ENCODE measurements around the gene SFT2D3.
A peak's percentile ranks its signal among the peaks of the same experiment; 100 is the strongest.
"Not testable (repeated sequence)": the region's sequence is repeated elsewhere in the genome, so short reads cannot be mapped to it uniquely, and the experiment has no call there.

SFT2D3 gene

GRCh38 chr2:127733113-127733815, 32.0 kb downstream of the SFT2D3 start:
- Mint-ChIP-seq H3K9me3 (no peaks in the 10 kb centered on the region), H3K4me1 (ENCODE audit: low read depth) (peaks cover 1% of the 10 kb centered on the region), H3K36me3 (ENCODE audit: low read depth) (peaks cover 4% of the 10 kb centered on the region), H3K27ac (no peak overlapping the region), H3K4me3 (no peak overlapping the region), H3K27me3 (ENCODE audit: low read depth) (no peaks in the 10 kb centered on the region)

GRCh38 chr2:127733816-127734537, 32.7 kb downstream of the SFT2D3 start:
- Mint-ChIP-seq H3K27ac (no peak overlapping the region), H3K27me3 (ENCODE audit: low read depth) (no peaks in the 10 kb centered on the region), H3K4me1 (ENCODE audit: low read depth) (peaks cover 4% of the 10 kb centered on the region), H3K9me3 (no peaks in the 10 kb centered on the region), H3K36me3 (ENCODE audit: low read depth) (peaks cover 10% of the 10 kb centered on the region), H3K4me3 (no peak overlapping the region)

GRCh38 chr2:127735044-127735443, 33.7 kb downstream of the SFT2D3 start:
- Mint-ChIP-seq H3K4me1 (ENCODE audit: low read depth) (peaks cover 6% of the 10 kb centered on the region), H3K36me3 (ENCODE audit: low read depth) (peaks cover 16% of the 10 kb centered on the region), H3K4me3 (no peak overlapping the region), H3K9me3 (no peaks in the 10 kb centered on the region), H3K27ac (no peak overlapping the region), H3K27me3 (ENCODE audit: low read depth) (no peaks in the 10 kb centered on the region)

GRCh38 chr2:127735537-127736399, 34.5 kb downstream of the SFT2D3 start:
- peaks cover 20% of the 10 kb centered on the region for H3K36me3 Mint-ChIP-seq (ENCODE audit: low read depth)
- H3K4me1 Mint-ChIP-seq (ENCODE audit: low read depth): peaks cover 6% of the 10 kb centered on the region
- H3K9me3 Mint-ChIP-seq: no peaks in the 10 kb centered on the region
- no peak overlapping the region for H3K4me3 Mint-ChIP-seq
- no peaks in the 10 kb centered on the region for H3K27me3 Mint-ChIP-seq (ENCODE audit: low read depth)
- H3K27ac Mint-ChIP-seq: no peak overlapping the region

DNA sequence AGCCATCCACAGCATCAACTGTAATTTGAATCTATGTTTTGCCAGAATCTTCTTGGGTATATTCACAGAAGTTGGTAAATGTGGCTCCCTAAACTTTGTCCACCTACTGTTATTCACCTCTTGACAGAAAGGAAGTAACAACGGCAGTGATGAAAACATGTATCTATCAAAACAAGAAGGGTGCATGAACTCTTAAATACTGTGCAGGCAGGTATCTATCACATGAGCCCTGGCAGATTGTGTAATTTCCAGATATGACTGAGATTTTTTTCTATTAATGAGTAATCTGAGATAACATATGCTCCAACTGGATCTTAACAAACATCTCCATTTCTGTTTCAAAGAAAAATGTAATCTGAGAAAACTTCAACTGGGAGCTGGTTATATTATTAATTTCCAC, 36.6 kb downstream of the SFT2D3 start:
- no peak overlapping the region for H3K4me3 Mint-ChIP-seq
- H3K27ac Mint-ChIP-seq: no peak overlapping the region
- H3K4me1 Mint-ChIP-seq (ENCODE audit: low read depth): peaks cover 14% of the 10 kb centered on the region
- H3K27me3 Mint-ChIP-seq (ENCODE audit: low read depth): no peaks in the 10 kb centered on the region
- no peaks in the 10 kb centered on the region for H3K9me3 Mint-ChIP-seq
- peaks cover 28% of the 10 kb centered on the region for H3K36me3 Mint-ChIP-seq (ENCODE audit: low read depth)

- Mint-ChIP-seq H3K9me3 (no peaks in the 10 kb centered on the region), H3K4me3 (no peak overlapping the region), H3K27me3 (ENCODE audit: low read depth) (no peaks in the 10 kb centered on the region), H3K27ac (no peak overlapping the region), H3K4me1 (ENCODE audit: low read depth) (peaks cover 15% of the 10 kb centered on the region), H3K36me3 (ENCODE audit: low read depth) (peaks cover 32% of the 10 kb centered on the region)
Observed at GRCh38 chr2:127739800-127740199, 38.5 kb downstream of the SFT2D3 start.

GRCh38 chr2:127740665-127741288, 39.5 kb downstream of the SFT2D3 start:
- Mint-ChIP-seq H3K9me3 (no peaks in the 10 kb centered on the region), H3K4me3 (no peak overlapping the region), H3K4me1 (ENCODE audit: low read depth) (peaks cover 15% of the 10 kb centered on the region), H3K36me3 (ENCODE audit: low read depth) (peaks cover 37% of the 10 kb centered on the region), H3K27ac (peak overlapping the region; percentile 45), H3K27me3 (ENCODE audit: low read depth) (no peaks in the 10 kb centered on the region)

GRCh38 chr2:127743477-127744026, 42.3 kb downstream of the SFT2D3 start:
- peaks cover 37% of the 10 kb centered on the region for H3K36me3 Mint-ChIP-seq (ENCODE audit: low read depth)

GRCh38 chr2:127747621-127748020, 46.3 kb downstream of the SFT2D3 start:
- H3K36me3 Mint-ChIP-seq (ENCODE audit: low read depth): peaks cover 16% of the 10 kb centered on the region
- H3K4me3 Mint-ChIP-seq: no peak overlapping the region

More at GRCh38 chr2:127743477-127744026, 42.3 kb downstream of the SFT2D3 start:
- peaks cover 16% of the 10 kb centered on the region for H3K4me1 Mint-ChIP-seq (ENCODE audit: low read depth)
- no peak overlapping the region for H3K4me3 Mint-ChIP-seq
- H3K27me3 Mint-ChIP-seq (ENCODE audit: low read depth): no peaks in the 10 kb centered on the region
- H3K9me3 Mint-ChIP-seq: no peaks in the 10 kb centered on the region
- no peak overlapping the region for H3K27ac Mint-ChIP-seq

GRCh38 chr2:127749537-127749936, 48.2 kb downstream of the SFT2D3 start:
- H3K4me1 Mint-ChIP-seq (ENCODE audit: low read depth); H3K9me3 Mint-ChIP-seq; H3K27me3 Mint-ChIP-seq (ENCODE audit: low read depth); H3K4me3 Mint-ChIP-seq; H3K27ac Mint-ChIP-seq: not testable (repeated sequence)
- H3K36me3 Mint-ChIP-seq (ENCODE audit: low read depth): peaks cover 17% of the 10 kb centered on the region

More at GRCh38 chr2:127747621-127748020, 46.3 kb downstream of the SFT2D3 start:
- Mint-ChIP-seq H3K27me3 (ENCODE audit: low read depth) (no peaks in the 10 kb centered on the region), H3K9me3 (no peaks in the 10 kb centered on the region), H3K27ac (no peak overlapping the region), H3K4me1 (ENCODE audit: low read depth) (peaks cover 7% of the 10 kb centered on the region)

GRCh38 chr2:127753374-127753773, 52.1 kb downstream of the SFT2D3 start:
- Mint-ChIP-seq H3K27ac (no peak overlapping the region), H3K27me3 (ENCODE audit: low read depth) (no peaks in the 10 kb centered on the region), H3K4me1 (ENCODE audit: low read depth) (peaks cover 4% of the 10 kb centered on the region), H3K4me3 (no peak overlapping the region), H3K9me3 (no peaks in the 10 kb centered on the region), H3K36me3 (ENCODE audit: low read depth) (peaks cover 7% of the 10 kb centered on the region)

DNA sequence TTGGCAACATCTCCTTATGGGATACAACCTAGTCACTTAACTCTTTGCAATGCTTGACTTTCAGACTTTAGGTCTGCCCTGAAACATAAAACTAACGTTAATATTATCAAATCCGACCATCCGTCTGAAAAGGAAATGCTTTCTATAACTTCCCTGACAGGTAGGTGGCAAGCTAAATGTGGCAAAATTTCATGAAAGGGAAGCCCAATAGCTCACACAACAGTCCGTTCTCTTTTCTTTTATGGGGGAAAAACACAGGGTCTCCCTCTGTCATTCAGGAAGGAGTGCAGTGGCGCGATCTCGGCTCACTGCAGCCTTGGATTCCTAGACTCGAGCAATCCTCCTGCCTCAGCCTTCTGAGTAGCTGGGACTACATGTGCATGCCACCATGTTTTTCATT, 52.9 kb downstream of the SFT2D3 start:
- H3K9me3 Mint-ChIP-seq: no peaks in the 10 kb centered on the region
- H3K27me3 Mint-ChIP-seq (ENCODE audit: low read depth): no peaks in the 10 kb centered on the region
- H3K4me3 Mint-ChIP-seq: no peak overlapping the region
- H3K36me3 Mint-ChIP-seq (ENCODE audit: low read depth): peaks cover 8% of the 10 kb centered on the region
- peaks cover 4% of the 10 kb centered on the region for H3K4me1 Mint-ChIP-seq (ENCODE audit: low read depth)
- no peak overlapping the region for H3K27ac Mint-ChIP-seq

Data from T-helper 1 cell treated with Interleukin-12 subunit alpha and Interleukin-12 subunit beta and Interleukin-4 antibody, amounts not matched to agents 30 μg/mL and 1 μg/mL, for 36 hours (primary cell).